A673 (cell line): ENCODE results near the gene PLK3. TPM values are rescaled to one million over a fixed set of nuclear protein-coding genes. Genes with fewer than 3 reads are reported as not detected.

Experiments used
- BruUV-seq: library from RNA; stranded (reverse); fragments of 400-500 nt; replicated peaks from 2 replicates; lab custom pipeline; 2021; lab: Mats Ljungman, UMichigan
- CTCF ChIA-PET: fragments of 300-600 bp; sonication (Branson Sonifier 250); formaldehyde crosslinking; loops from one replicate; lab custom pipeline; 2022; ENCODE audit warnings: antibody characterized with exemption; lab: Charles Lee
- POLR2A ChIA-PET: fragments of 300-600 bp; sonication (Branson Sonifier 250); formaldehyde crosslinking; loops from one replicate; lab custom pipeline; 2022; ENCODE audit warnings: antibody characterized with exemption; ENCODE audit not compliant: low non-redundant PET; lab: Charles Lee
- DNase-seq: peaks from one replicate; pipeline ENCODE4 v3.0.0-alpha.2; 2015; ENCODE audit warnings: low spot score
- H3K27ac ChIP-seq: fragments of 200-600 bp; sonication (generic); 2 replicates; pipeline ENCODE4 v1.5.1; 2016; ENCODE audit warnings: mixed run types, low read depth, mild to moderate bottlenecking, mixed read lengths, antibody characterized with exemption, low read length; ENCODE audit not compliant: poor library complexity, severe bottlenecking
- H3K27me3 ChIP-seq: fragments of 200-600 bp; sonication (generic); replicated peaks from 2 replicates; pipeline ENCODE4 v1.6.1; 2017; ENCODE audit warnings: mixed run types, low read depth, mild to moderate bottlenecking, mixed read lengths, antibody characterized with exemption, low read length; ENCODE audit not compliant: insufficient read depth, poor library complexity
- H3K36me3 ChIP-seq: fragments of 200-600 bp; sonication (generic); 2 replicates; pipeline ENCODE4 v1.6.1; 2016; ENCODE audit warnings: mixed run types, mild to moderate bottlenecking, mixed read lengths, antibody characterized with exemption, low read length; ENCODE audit not compliant: insufficient read depth, poor library complexity, severe bottlenecking
- H3K4me1 ChIP-seq: fragments of 200-600 bp; sonication (generic); 2 replicates; pipeline ENCODE4 v1.6.1; 2017; ENCODE audit warnings: mixed run types, mild to moderate bottlenecking, mixed read lengths, antibody characterized with exemption, low read length; ENCODE audit not compliant: insufficient read depth, poor library complexity, severe bottlenecking
- H3K4me3 ChIP-seq: fragments of 200-600 bp; sonication (generic); 2 replicates; pipeline ENCODE4 v1.5.1; 2016; ENCODE audit warnings: low read depth, mixed run types, mild to moderate bottlenecking, mixed read lengths, low read length; ENCODE audit not compliant: poor library complexity, severe bottlenecking
- H3K9me3 ChIP-seq: fragments of 200-600 bp; sonication (generic); 2 replicates; pipeline ENCODE4 v1.6.1; 2016; ENCODE audit warnings: mixed run types, low read depth, mild to moderate bottlenecking, mixed read lengths, antibody characterized with exemption, low read length; ENCODE audit not compliant: poor library complexity, severe bottlenecking
- EZH2 ChIP-seq: fragments of 200-600 bp; sonication (generic); IDR thresholded peaks from 2 replicates; pipeline ENCODE4 v1.6.1; 2017; ENCODE audit warnings: borderline replicate concordance, low read depth, mild to moderate bottlenecking, mixed read lengths, antibody characterized with exemption, low read length; ENCODE audit not compliant: poor library complexity, severe bottlenecking
- intact Hi-C: fragments of 100-400 bp; cut with micrococcal nuclease; formaldehyde crosslinking; loops from one replicate; pipeline ENCODE4 v1.10.0; 2022; ENCODE audit not compliant: unreplicated experiment
- total RNA-seq: library from RNA; stranded (reverse); gene quantifications from 2 replicates; pipeline ENCODE4 v1.2.3, GENCODE V29; 2021
- TF ChIP-seq, protein P1 (sequence below): fragments of 300-800, 200-600 bp; sonication (generic); conservative IDR thresholded peaks from 2 replicates; pipeline ENCODE4 v1.5.1; 2017; ENCODE audit warnings: low read depth, mild to moderate bottlenecking, antibody characterized with exemption, low read length, moderate library complexity, mixed read lengths

The PLK3 gene
- total RNA-seq, 1 experiment from 2014 or later = 15.6 TPM

DNA sequence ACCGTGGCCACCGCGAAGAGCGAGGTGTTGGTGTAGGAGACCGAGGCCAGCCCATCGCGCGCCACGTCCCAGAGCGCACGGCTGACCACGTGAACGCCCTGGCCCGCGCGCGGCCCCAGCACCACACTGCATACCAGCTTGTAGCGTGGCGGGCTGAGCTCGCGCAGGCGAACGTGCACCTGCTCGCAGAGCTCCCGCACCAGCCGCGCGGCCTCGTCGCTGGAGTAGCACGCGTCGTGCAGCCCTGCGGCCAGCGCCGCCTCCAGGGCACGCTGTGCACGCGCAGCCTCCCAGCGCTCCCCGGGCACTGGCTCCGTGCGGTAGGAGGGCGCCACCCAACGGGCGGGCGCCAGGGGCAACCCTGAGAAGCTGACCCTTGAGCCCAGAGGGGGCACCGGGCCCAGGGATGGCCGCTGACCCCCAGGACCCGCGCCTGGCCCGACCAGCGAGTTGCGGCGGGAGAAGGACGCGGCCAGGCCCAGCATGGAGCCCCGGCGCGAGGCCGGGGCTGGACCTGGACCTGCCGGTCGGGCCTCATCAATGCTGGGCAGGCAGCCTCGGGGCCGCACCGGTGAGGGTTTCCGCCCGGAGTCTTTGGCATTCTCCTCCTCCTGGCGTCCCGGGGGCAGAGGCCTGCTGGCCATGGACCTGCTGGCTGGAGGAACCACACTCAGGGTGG is 6.0 kb downstream of the PLK3 start:
- H3K36me3 ChIP-seq = peaks cover 9% of the 10 kb centered on the region
- intact Hi-C loops = loop anchor here (10.0 kb wide), 1 partner anchor 499 kb away; no protein-coding TSS in a partner anchor
- no peak overlapping the region for H3K4me3 ChIP-seq
- no peaks in the 10 kb centered on the region for H3K27me3 ChIP-seq
- BruUV-seq = no TSS peak
- CTCF ChIA-PET = no interaction called here
- peaks cover 47% of the 10 kb centered on the region for H3K4me1 ChIP-seq
- no peaks in the 10 kb centered on the region for H3K9me3 ChIP-seq
- no peak for DNase-seq
- TF ChIP-seq EZH2 = no peak
- TF ChIP-seq, protein P1, sequence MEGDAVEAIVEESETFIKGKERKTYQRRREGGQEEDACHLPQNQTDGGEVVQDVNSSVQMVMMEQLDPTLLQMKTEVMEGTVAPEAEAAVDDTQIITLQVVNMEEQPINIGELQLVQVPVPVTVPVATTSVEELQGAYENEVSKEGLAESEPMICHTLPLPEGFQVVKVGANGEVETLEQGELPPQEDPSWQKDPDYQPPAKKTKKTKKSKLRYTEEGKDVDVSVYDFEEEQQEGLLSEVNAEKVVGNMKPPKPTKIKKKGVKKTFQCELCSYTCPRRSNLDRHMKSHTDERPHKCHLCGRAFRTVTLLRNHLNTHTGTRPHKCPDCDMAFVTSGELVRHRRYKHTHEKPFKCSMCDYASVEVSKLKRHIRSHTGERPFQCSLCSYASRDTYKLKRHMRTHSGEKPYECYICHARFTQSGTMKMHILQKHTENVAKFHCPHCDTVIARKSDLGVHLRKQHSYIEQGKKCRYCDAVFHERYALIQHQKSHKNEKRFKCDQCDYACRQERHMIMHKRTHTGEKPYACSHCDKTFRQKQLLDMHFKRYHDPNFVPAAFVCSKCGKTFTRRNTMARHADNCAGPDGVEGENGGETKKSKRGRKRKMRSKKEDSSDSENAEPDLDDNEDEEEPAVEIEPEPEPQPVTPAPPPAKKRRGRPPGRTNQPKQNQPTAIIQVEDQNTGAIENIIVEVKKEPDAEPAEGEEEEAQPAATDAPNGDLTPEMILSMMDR = no peak; the same call in 1 of the 2 replicates
- H3K27ac ChIP-seq = peak overlapping the region; percentile 98
- POLR2A ChIA-PET = interaction anchor here (0.8 kb wide), 1 partner anchor 13 kb away, joined by 5 read pairs; no protein-coding TSS in a partner anchor

DNA sequence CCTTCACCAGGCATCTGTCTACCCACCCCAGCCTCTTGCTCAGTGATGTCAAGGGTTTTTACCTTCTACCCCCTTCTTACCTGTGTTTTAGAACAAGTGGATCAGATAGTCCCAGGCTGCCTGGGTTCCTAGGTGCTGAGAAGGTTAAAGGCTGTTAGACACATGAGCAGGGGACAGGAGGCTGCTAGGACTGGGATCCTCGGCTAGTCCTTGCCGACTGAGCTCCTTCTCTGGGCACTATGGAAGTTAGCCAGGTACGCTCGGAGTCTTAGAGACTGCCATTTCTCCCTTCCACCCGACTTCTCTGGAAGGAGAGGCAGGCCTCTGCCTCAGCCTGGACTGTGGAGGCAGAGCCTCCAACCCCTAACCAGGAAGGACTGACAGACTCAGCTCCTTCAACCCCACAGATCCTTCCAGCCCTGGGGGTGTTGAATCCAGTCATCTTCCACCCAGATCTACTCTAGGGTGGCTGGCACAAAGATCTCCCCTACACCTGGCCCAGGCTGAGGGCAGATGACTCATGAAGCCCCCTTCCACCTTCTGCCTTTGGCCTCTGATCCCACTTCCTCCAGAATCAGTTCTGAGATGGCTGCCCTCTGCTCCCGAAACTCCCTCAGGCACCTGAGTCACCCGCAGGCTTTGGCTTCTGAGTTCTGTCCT is 6.7 kb downstream of the PLK3 start, which contains the start of gene DYNLT4:
Gene DYNLT4, minus strand, starts transcription at position 648 of the 660 bp plus-strand sequence. CDS start 683 bp downstream, outside the sequence.
- POLR2A ChIA-PET = interaction anchor here (0.5 to 2.7 kb wide), 3 partner anchors 12 to 1249 kb away, joined by 3 to 18 read pairs (median 5); no protein-coding TSS in a partner anchor
- BruUV-seq = no TSS peak
- intact Hi-C loops = loop anchor here (10.0 kb wide), 1 partner anchor 498 kb away; no protein-coding TSS in a partner anchor
- no peaks in the 10 kb centered on the region for H3K27me3 ChIP-seq
- TF ChIP-seq, protein P1 = no peak
- TF ChIP-seq EZH2 = no peak
- H3K4me1 ChIP-seq = peaks cover 54% of the 10 kb centered on the region
- peak within 1 kb of the TSS; percentile 41 for H3K4me3 ChIP-seq
- H3K9me3 ChIP-seq = no peaks in the 10 kb centered on the region
- H3K27ac ChIP-seq = peak within 1 kb of the TSS; percentile 98
- H3K36me3 ChIP-seq = peaks cover 9% of the 10 kb centered on the region
- no peak for DNase-seq
- CTCF ChIA-PET = interaction anchor here (0.6 kb wide), 1 partner anchor 81 kb away, joined by 3 read pairs; no protein-coding TSS in a partner anchor

DNA sequence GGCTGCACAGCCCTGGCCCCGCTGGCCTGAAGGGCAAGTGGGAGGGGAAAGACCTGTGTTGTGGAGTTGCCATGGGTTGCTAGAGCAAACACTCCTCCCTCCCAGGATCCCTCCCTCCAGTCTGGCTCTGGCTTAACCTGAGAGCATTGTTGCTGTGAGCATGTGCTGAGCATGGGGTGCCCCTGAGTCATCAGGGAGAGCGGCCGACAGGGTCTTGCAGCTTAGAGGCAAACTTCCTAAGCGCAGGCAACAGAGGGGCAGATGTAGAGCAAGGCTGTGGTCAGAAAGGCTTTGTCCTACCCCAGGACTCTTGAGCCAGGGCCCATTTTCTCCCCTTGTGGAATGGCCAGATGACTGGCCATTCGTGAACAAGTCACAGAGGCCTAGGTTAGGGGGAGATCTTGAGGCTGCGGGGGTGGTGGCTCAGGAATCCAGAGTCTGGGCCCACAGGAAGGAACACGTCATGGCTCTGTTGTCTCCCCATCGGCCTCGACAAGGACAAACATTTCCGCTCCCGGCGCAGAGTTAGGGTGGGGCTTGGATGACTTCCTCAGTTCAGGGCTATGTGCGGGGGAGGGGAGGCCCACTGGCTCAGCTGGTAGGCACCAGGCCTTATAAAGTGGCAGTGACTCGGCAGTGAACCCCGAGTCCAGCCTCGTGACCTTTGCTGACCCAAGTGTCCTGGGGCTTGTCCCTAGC is 7.3 kb downstream of the PLK3 start:
- Histone ChIP-seq H3K27ac (peak overlapping the region; percentile 98), H3K4me1 (peaks cover 55% of the 10 kb centered on the region), H3K9me3 (no peaks in the 10 kb centered on the region), H3K4me3 (no peak overlapping the region), H3K27me3 (no peaks in the 10 kb centered on the region), H3K36me3 (peaks cover 9% of the 10 kb centered on the region)
- TF ChIP-seq, protein P1 = no peak
- no peak for TF ChIP-seq EZH2
- BruUV-seq = TSS peak; percentile 88
- POLR2A ChIA-PET = interaction anchor here (0.5 to 2.7 kb wide), 3 partner anchors 7 to 1248 kb away, joined by 3 to 18 read pairs (median 7); partner anchors contain the start of gene PLK3
- intact Hi-C loops = loop anchor here (10.0 kb wide), 1 partner anchor 497 kb away; no protein-coding TSS in a partner anchor
- DNase-seq = peak; percentile 97
- CTCF ChIA-PET = interaction anchor here (0.6 kb wide), 1 partner anchor 80 kb away, joined by 3 read pairs; no protein-coding TSS in a partner anchor
